SK-N-SH (cell line): Measurements from ENCODE around the gene SLC1A1.
"Not testable (repeated sequence)": the region's sequence is repeated elsewhere in the genome, so short reads cannot be mapped to it uniquely, and the experiment has no call there.

ENCODE experiments used
- EP300 ChIP-seq, 2 experiments: IDR thresholded peaks; 2 replicates each; pipeline versions ENCODE4 v1.4.0 to v1.6.1; 2012; ENCODE audit warnings: borderline replicate concordance in 1 of 2, low read depth in 1 of 2, low read length in 1 of 2
- EZH2phosphoT487 ChIP-seq: fragments of 200-600 bp; sonication (generic); IDR thresholded peaks from 2 replicates; pipeline ENCODE4 v1.6.1; 2017; ENCODE audit warnings: low read depth, mixed run types, mild to moderate bottlenecking, antibody characterized with exemption, moderate library complexity, borderline replicate concordance
- FOXJ3 ChIP-seq: sonication (generic); formaldehyde crosslinking; IDR thresholded peaks from 2 replicates; pipeline ENCODE4 v1.5.1; 2020; ENCODE audit warnings: mild to moderate bottlenecking, missing genetic modification reagents
- GABPA ChIP-seq: IDR thresholded peaks from 2 replicates; pipeline ENCODE4 v1.4.0; 2012; ENCODE audit warnings: low read depth, mild to moderate bottlenecking
- JUND ChIP-seq: IDR thresholded peaks from 2 replicates; pipeline ENCODE4 v1.4.0; 2012
- NFIC ChIP-seq: IDR thresholded peaks from 2 replicates; pipeline ENCODE4 v1.4.0; 2012; ENCODE audit warnings: borderline replicate concordance
- NRF1 ChIP-seq: IDR thresholded peaks from 2 replicates; pipeline ENCODE4 v1.6.1; 2012; ENCODE audit warnings: low read depth, mild to moderate bottlenecking, low read length
- POLR2AphosphoS5 ChIP-seq: IDR thresholded peaks from 2 replicates; pipeline ENCODE4 v1.6.1; 2012; ENCODE audit warnings: low read depth, low read length
- RFX5 ChIP-seq: IDR thresholded peaks from 2 replicates; pipeline ENCODE4 v1.6.1; 2012; ENCODE audit warnings: mild to moderate bottlenecking, improper control_type of control experiment, low read length
- SMC3 ChIP-seq: IDR thresholded peaks from 2 replicates; pipeline ENCODE4 v1.6.1; 2012; ENCODE audit warnings: low read depth, low read length, improper control_type of control experiment
- TAF1 ChIP-seq: IDR thresholded peaks from 2 replicates; pipeline ENCODE4 v1.6.1; 2012; ENCODE audit warnings: low read depth, mild to moderate bottlenecking, low read length, moderate library complexity, borderline replicate concordance
- YY1 ChIP-seq: IDR thresholded peaks from 2 replicates; pipeline ENCODE4 v1.4.0; 2012; ENCODE audit warnings: low read depth, mild to moderate bottlenecking
- TF ChIP-seq, protein P1 (sequence below): fragments of 200-600 bp; sonication (generic); IDR thresholded peaks from 2 replicates; pipeline ENCODE4 v1.6.1; 2017; ENCODE audit warnings: antibody characterized with exemption, mild to moderate bottlenecking, moderate library complexity
- TF ChIP-seq, protein P2 (sequence below): IDR thresholded peaks from 2 replicates; pipeline ENCODE4 v1.4.0; 2012; ENCODE audit warnings: low read depth

DNA sequence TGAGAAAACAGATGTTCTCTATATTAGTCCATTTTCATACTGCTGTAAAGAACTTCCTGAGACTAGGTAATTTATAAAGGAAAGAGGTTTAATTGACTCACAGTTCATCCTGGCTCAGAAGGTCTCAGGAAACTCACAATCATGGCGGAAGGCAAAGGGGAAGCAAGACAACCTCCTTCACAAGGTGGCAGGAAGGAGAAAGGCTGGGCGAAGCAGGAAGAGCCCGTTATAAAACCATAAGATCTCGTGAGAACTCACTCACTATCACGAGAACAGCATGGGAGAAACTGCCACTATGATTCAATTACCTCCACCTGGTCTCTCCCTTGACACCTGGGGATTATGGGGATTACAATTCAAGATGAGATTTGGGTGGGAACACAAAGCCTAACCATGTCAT lies 54.4 kb downstream of the SLC1A1 start:
- not testable (repeated sequence) for TF ChIP-seq NFIC; JUND; EP300 (IDR thresholded peaks at IDR 0.05; ENCODE audit: borderline replicate concordance in 1 of 2, low read depth in 1 of 2, low read length in 1 of 2); GABPA; RFX5; TAF1; SMC3; YY1; POLR2AphosphoS5; FOXJ3 (CRISPR knock-in tag); EZH2phosphoT487; NRF1
- TF ChIP-seq, protein P1, sequence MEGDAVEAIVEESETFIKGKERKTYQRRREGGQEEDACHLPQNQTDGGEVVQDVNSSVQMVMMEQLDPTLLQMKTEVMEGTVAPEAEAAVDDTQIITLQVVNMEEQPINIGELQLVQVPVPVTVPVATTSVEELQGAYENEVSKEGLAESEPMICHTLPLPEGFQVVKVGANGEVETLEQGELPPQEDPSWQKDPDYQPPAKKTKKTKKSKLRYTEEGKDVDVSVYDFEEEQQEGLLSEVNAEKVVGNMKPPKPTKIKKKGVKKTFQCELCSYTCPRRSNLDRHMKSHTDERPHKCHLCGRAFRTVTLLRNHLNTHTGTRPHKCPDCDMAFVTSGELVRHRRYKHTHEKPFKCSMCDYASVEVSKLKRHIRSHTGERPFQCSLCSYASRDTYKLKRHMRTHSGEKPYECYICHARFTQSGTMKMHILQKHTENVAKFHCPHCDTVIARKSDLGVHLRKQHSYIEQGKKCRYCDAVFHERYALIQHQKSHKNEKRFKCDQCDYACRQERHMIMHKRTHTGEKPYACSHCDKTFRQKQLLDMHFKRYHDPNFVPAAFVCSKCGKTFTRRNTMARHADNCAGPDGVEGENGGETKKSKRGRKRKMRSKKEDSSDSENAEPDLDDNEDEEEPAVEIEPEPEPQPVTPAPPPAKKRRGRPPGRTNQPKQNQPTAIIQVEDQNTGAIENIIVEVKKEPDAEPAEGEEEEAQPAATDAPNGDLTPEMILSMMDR, result not testable (repeated sequence)
- TF ChIP-seq, protein P2, sequence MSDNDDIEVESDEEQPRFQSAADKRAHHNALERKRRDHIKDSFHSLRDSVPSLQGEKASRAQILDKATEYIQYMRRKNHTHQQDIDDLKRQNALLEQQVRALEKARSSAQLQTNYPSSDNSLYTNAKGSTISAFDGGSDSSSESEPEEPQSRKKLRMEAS, result not testable (repeated sequence)
